Suprapubic skin (tissue), 4 donors: ENCODE data around the gene FER.

Experiments used
- CTCF ChIP-seq, 2 donors: fragments of 200-600 bp in 1 of 2; fragments of 450-650 bp in 1 of 2; sonication (generic) in 1 of 2; IDR thresholded peaks; one replicate each; pipeline ENCODE4 v1.5.1; 2016 to 2019; ENCODE audit warnings: antibody characterized with exemption in 2 of 2, mild to moderate bottlenecking in 1 of 2, moderate library complexity in 1 of 2
- POLR2A ChIP-seq, 2 donors: fragments of 450-650 bp; IDR thresholded peaks; one replicate each; pipeline ENCODE4 v1.6.1; 2017; ENCODE audit warnings: antibody characterized with exemption in 2 of 2, mild to moderate bottlenecking in 2 of 2, moderate library complexity in 2 of 2
- POLR2AphosphoS5 ChIP-seq, 3 donors: sonication (generic); formaldehyde crosslinking; IDR thresholded peaks; one replicate each; pipeline ENCODE4 v1.6.1; 2017; ENCODE audit warnings: antibody characterized with exemption in 3 of 3

GRCh38 chr5:109029847-109030246, 282.1 kb downstream of the FER start:
- TF ChIP-seq CTCF (IDR thresholded peaks at IDR 0.05) (no peak), POLR2A (IDR thresholded peaks at IDR 0.05) (no peak), POLR2AphosphoS5 (IDR thresholded peaks at IDR 0.05) (no peak)
